Trophoblast cell (in vitro differentiated cells and primary cell): ENCODE measurements around the gene KCNQ1.

Experiments
- DNase-seq, 2 donors: peaks; one replicate each; pipeline ENCODE4 v3.0.0-alpha.2; 2016
- H2AFZ ChIP-seq: 2 replicates; pipeline ENCODE4 v1.6.1; 2013; ENCODE audit warnings: low read length, moderate library complexity, mild to moderate bottlenecking; ENCODE audit not compliant: insufficient read depth, poor library complexity
- H2AK5ac ChIP-seq: 2 replicates; pipeline ENCODE4 v1.6.1; 2013; ENCODE audit warnings: mild to moderate bottlenecking, low read length
- H2BK120ac ChIP-seq: 2 replicates; pipeline ENCODE4 v1.6.1; 2013; ENCODE audit warnings: low read length, mild to moderate bottlenecking, moderate library complexity; ENCODE audit not compliant: insufficient read depth, poor library complexity
- H2BK12ac ChIP-seq: 2 replicates; pipeline ENCODE4 v1.6.1; 2013; ENCODE audit warnings: mild to moderate bottlenecking, low read length, moderate library complexity
- H2BK5ac ChIP-seq: 2 replicates; pipeline ENCODE4 v1.6.1; 2013; ENCODE audit warnings: low read length, low read depth, moderate library complexity, mild to moderate bottlenecking; ENCODE audit not compliant: poor library complexity
- H3K14ac ChIP-seq: 2 replicates; pipeline ENCODE4 v1.6.1; 2013; ENCODE audit warnings: mild to moderate bottlenecking, low read length
- H3K18ac ChIP-seq: 2 replicates; pipeline ENCODE4 v1.6.1; 2013; ENCODE audit warnings: mild to moderate bottlenecking, low read length
- H3K23ac ChIP-seq: 2 replicates; pipeline ENCODE4 v1.6.1; 2013; ENCODE audit warnings: low read length
- H3K27ac ChIP-seq: 2 replicates; pipeline ENCODE4 v1.5.1; 2013; ENCODE audit warnings: low read depth, mild to moderate bottlenecking, inconsistent platforms, low read length, moderate library complexity
- H3K27me3 ChIP-seq: 2 replicates; pipeline ENCODE4 v1.6.1; 2013; ENCODE audit warnings: inconsistent platforms, mild to moderate bottlenecking, low read length, moderate library complexity; ENCODE audit not compliant: insufficient read depth
- H3K36me3 ChIP-seq, 2 experiments: 1 replicate in 1 of 2; 2 replicates in 1 of 2; pipeline ENCODE4 v1.6.1; 2013; ENCODE audit warnings: low read length in 2 of 2, mild to moderate bottlenecking in 2 of 2, moderate library complexity in 1 of 2; ENCODE audit not compliant: insufficient read depth in 2 of 2, control insufficient read depth in 1 of 2
- H3K4ac ChIP-seq: 2 replicates; pipeline ENCODE4 v1.6.1; 2013; ENCODE audit warnings: low read depth, mild to moderate bottlenecking, low read length, moderate library complexity
- H3K4me1 ChIP-seq, 2 experiments: 1 replicate in 1 of 2; 2 replicates in 1 of 2; pipeline ENCODE4 v1.6.1; 2013; ENCODE audit warnings: low read length in 2 of 2, mild to moderate bottlenecking in 2 of 2, moderate library complexity in 1 of 2; ENCODE audit not compliant: insufficient read depth in 2 of 2, control insufficient read depth in 1 of 2
- H3K4me2 ChIP-seq: 2 replicates; pipeline ENCODE4 v1.6.1; 2013; ENCODE audit warnings: inconsistent platforms, mild to moderate bottlenecking, low read length, moderate library complexity
- H3K4me3 ChIP-seq: 2 replicates; pipeline ENCODE4 v1.5.1; 2013; ENCODE audit warnings: mild to moderate bottlenecking, low read depth, low read length, inconsistent platforms
- H3K79me1 ChIP-seq: one replicate; pipeline ENCODE4 v1.6.1; 2013; ENCODE audit warnings: low read length
- H3K79me2 ChIP-seq: 2 replicates; pipeline ENCODE4 v1.6.1; 2013; ENCODE audit warnings: low read length, mild to moderate bottlenecking; ENCODE audit not compliant: control insufficient read depth, insufficient read depth, poor library complexity
- H3K9ac ChIP-seq: 2 replicates; pipeline ENCODE4 v1.6.1; 2013; ENCODE audit warnings: mild to moderate bottlenecking, low read length
- H3K9me3 ChIP-seq: 2 replicates; pipeline ENCODE4 v1.6.1; 2013; ENCODE audit warnings: low read depth, mild to moderate bottlenecking, control low read depth, inconsistent platforms, low read length; ENCODE audit not compliant: insufficient read depth
- H4K12ac ChIP-seq: 2 replicates; pipeline ENCODE4 v1.6.1; 2013; ENCODE audit warnings: low read depth, mild to moderate bottlenecking, low read length, moderate library complexity
- H4K8ac ChIP-seq: 2 replicates; pipeline ENCODE4 v1.6.1; 2013; ENCODE audit warnings: low read depth, mild to moderate bottlenecking, low read length, moderate library complexity
- H4K91ac ChIP-seq: one replicate; pipeline ENCODE4 v1.6.1; 2013; ENCODE audit warnings: low read depth, mild to moderate bottlenecking, low read length, moderate library complexity
- WGBS: extraction: QIAGEN DNeasy Blood & Tissue Kit; methylation state at CpG from one replicate; pipeline ENCODE4 v1.1.7; 2013; ENCODE audit warnings: missing lambda C conversion rate; ENCODE audit not compliant: insufficient read length, insufficient coverage; ENCODE audit errors: extremely low coverage; 5-methylcytosine and 5-hydroxymethylcytosine counted together

The KCNQ1 gene

GRCh38 chr11:2799881-2800654, 355.3 kb downstream of the KCNQ1 start:
- Histone ChIP-seq H3K4ac (no peak overlapping the region), H2AFZ (no peak overlapping the region), H4K12ac (no peak overlapping the region), H3K4me2 (no peak overlapping the region), H4K91ac (no peak overlapping the region), H3K9me3 (peaks cover 20% of the 10 kb centered on the region), H3K9ac (no peak overlapping the region), H2BK120ac (no peak overlapping the region), H3K27me3 (no peaks in the 10 kb centered on the region), H3K4me1 (peaks cover 15 to 22% of the 10 kb centered on the region in 2 experiments), H3K27ac (peak overlapping the region; percentile 22), H3K79me1 (peaks cover 5% of the 10 kb centered on the region), H3K23ac (no peak overlapping the region), H2BK12ac (peak overlapping the region; percentile 41), H2BK5ac (peak overlapping the region; percentile 32), H3K18ac (no peak overlapping the region), H3K14ac (no peak overlapping the region), H3K36me3 (no peaks in the 10 kb centered on the region), H3K79me2 (no peaks in the 10 kb centered on the region), H2AK5ac (no peak overlapping the region), H3K4me3 (no peak overlapping the region), H4K8ac (peak overlapping the region; percentile 13)
- no CpG with 5 or more reads among the region's 15 CpGs for WGBS
- DNase-seq: no peak

GRCh38 chr11:2800655-2801531, 356.1 kb downstream of the KCNQ1 start:
- H3K18ac ChIP-seq: peak overlapping the region; percentile 3
- H2AK5ac ChIP-seq: no peak overlapping the region
- no CpG with 5 or more reads among the region's 12 CpGs for WGBS
- no peak overlapping the region for H2AFZ ChIP-seq
- no peaks in the 10 kb centered on the region for H3K36me3 ChIP-seq
- H4K8ac ChIP-seq: no peak overlapping the region
- H3K79me2 ChIP-seq: no peaks in the 10 kb centered on the region
- peak overlapping the region; percentile 21 for H4K91ac ChIP-seq
- peaks cover 15 to 24% of the 10 kb centered on the region in 2 experiments for H3K4me1 ChIP-seq
- H4K12ac ChIP-seq: no peak overlapping the region
- H3K9ac ChIP-seq: no peak overlapping the region
- no peak overlapping the region for H3K4me2 ChIP-seq
- no peak overlapping the region for H3K23ac ChIP-seq
- no peak overlapping the region for H3K4me3 ChIP-seq
- H3K9me3 ChIP-seq: peaks cover 20% of the 10 kb centered on the region
- peaks cover 5% of the 10 kb centered on the region for H3K79me1 ChIP-seq
- H3K4ac ChIP-seq: no peak overlapping the region
- peak overlapping the region; percentile 7 for H2BK12ac ChIP-seq
- DNase-seq: no peak
- H3K14ac ChIP-seq: no peak overlapping the region
- H3K27ac ChIP-seq: no peak overlapping the region
- no peak overlapping the region for H2BK120ac ChIP-seq
- H2BK5ac ChIP-seq: no peak overlapping the region
- H3K27me3 ChIP-seq: no peaks in the 10 kb centered on the region

GRCh38 chr11:2801711-2802388, 357.0 kb downstream of the KCNQ1 start:
- Histone ChIP-seq H3K14ac (no peak overlapping the region), H3K27ac (no peak overlapping the region), H3K27me3 (no peaks in the 10 kb centered on the region), H3K18ac (no peak overlapping the region), H3K9me3 (peaks cover 17% of the 10 kb centered on the region), H2AFZ (no peak overlapping the region), H2BK12ac (no peak overlapping the region), H3K23ac (no peak overlapping the region), H4K91ac (no peak overlapping the region), H3K36me3 (no peaks in the 10 kb centered on the region), H3K4me2 (no peak overlapping the region), H2BK5ac (no peak overlapping the region), H3K79me1 (peaks cover 5% of the 10 kb centered on the region), H3K79me2 (no peaks in the 10 kb centered on the region), H3K4ac (no peak overlapping the region), H2BK120ac (no peak overlapping the region), H3K4me3 (no peak overlapping the region), H4K8ac (no peak overlapping the region), H4K12ac (no peak overlapping the region), H2AK5ac (no peak overlapping the region), H3K4me1 (peaks cover 15 to 24% of the 10 kb centered on the region in 2 experiments), H3K9ac (no peak overlapping the region)
- no peak for DNase-seq
- WGBS: no CpG with 5 or more reads among the region's 22 CpGs

GRCh38 chr11:2802389-2803185, 357.8 kb downstream of the KCNQ1 start:
- Histone ChIP-seq H3K9ac (no peak overlapping the region), H3K36me3 (no peaks in the 10 kb centered on the region), H3K4ac (no peak overlapping the region), H3K4me2 (no peak overlapping the region), H2BK12ac (no peak overlapping the region), H3K9me3 (peaks cover 14% of the 10 kb centered on the region), H3K79me1 (peaks cover 5% of the 10 kb centered on the region), H3K79me2 (no peaks in the 10 kb centered on the region), H3K4me1 (peaks cover 15 to 24% of the 10 kb centered on the region in 2 experiments), H2BK120ac (no peak overlapping the region), H4K8ac (no peak overlapping the region), H2AK5ac (no peak overlapping the region), H3K14ac (no peak overlapping the region), H4K91ac (no peak overlapping the region), H3K27ac (no peak overlapping the region), H2BK5ac (no peak overlapping the region), H3K27me3 (no peaks in the 10 kb centered on the region), H2AFZ (no peak overlapping the region), H4K12ac (no peak overlapping the region), H3K23ac (no peak overlapping the region), H3K4me3 (no peak overlapping the region), H3K18ac (no peak overlapping the region)
- no CpG with 5 or more reads among the region's 18 CpGs for WGBS
- no peak for DNase-seq
